Osteocyte (in vitro differentiated cells): Measurements from ENCODE around the gene ENTREP1. TPM values are rescaled to one million over a fixed set of nuclear protein-coding genes. Genes with fewer than 3 reads are reported as not detected.

Experiments
- DNase-seq: peaks from one replicate; pipeline ENCODE4 v3.0.0; 2021; ENCODE audit warnings: mixed read lengths; ENCODE audit not compliant: unreplicated experiment; ENCODE audit errors: extremely low spot score
- H3K27ac Mint-ChIP-seq: one replicate; pipeline ENCODE4 v1.8.0; 2021; ENCODE audit warnings: mild to moderate bottlenecking, mixed read lengths; ENCODE audit not compliant: unreplicated experiment
- H3K27me3 Mint-ChIP-seq: one replicate; pipeline ENCODE4 v1.8.0; 2021; ENCODE audit warnings: mixed read lengths; ENCODE audit not compliant: unreplicated experiment
- H3K36me3 Mint-ChIP-seq: one replicate; pipeline ENCODE4 v1.8.0; 2021; ENCODE audit warnings: mixed read lengths; ENCODE audit not compliant: unreplicated experiment
- H3K4me1 Mint-ChIP-seq: one replicate; pipeline ENCODE4 v1.8.0; 2021; ENCODE audit warnings: mixed read lengths; ENCODE audit not compliant: unreplicated experiment
- H3K4me3 Mint-ChIP-seq: one replicate; pipeline ENCODE4 v1.8.0; 2021; ENCODE audit warnings: mild to moderate bottlenecking, moderate library complexity, mixed read lengths; ENCODE audit not compliant: unreplicated experiment
- H3K9me3 Mint-ChIP-seq: one replicate; pipeline ENCODE4 v1.8.0; 2021; ENCODE audit warnings: mixed read lengths; ENCODE audit not compliant: unreplicated experiment
- CTCF ChIP-seq: fragments of 200-600 bp; sonication (generic); IDR thresholded peaks from 2 replicates; pipeline ENCODE4 v1.5.0; 2021; ENCODE audit warnings: antibody characterized with exemption, mild to moderate bottlenecking, moderate library complexity
- total RNA-seq: library from RNA; stranded (reverse); gene quantifications from 2 replicates; pipeline ENCODE4 v1.2.1, GENCODE V29; 2021

Gene ENTREP1
- total RNA-seq, 1 donor from 2014 or later, result 0.24 TPM

- no peak overlapping the region for H3K27ac Mint-ChIP-seq
- H3K4me3 Mint-ChIP-seq, result no peak overlapping the region
- no peak for TF ChIP-seq CTCF
- peaks cover 70% of the 10 kb centered on the region for H3K27me3 Mint-ChIP-seq
- no peaks in the 10 kb centered on the region for H3K36me3 Mint-ChIP-seq
- peaks cover 9% of the 10 kb centered on the region for H3K9me3 Mint-ChIP-seq
- DNase-seq, result no peak
- H3K4me1 Mint-ChIP-seq, result no peaks in the 10 kb centered on the region
These were observed 42.0 kb upstream of the ENTREP1 start for GRCh38 chr9:69283003-69283402.

- Mint-ChIP-seq H3K4me1 (no peaks in the 10 kb centered on the region), H3K27me3 (peaks cover 65% of the 10 kb centered on the region), H3K9me3 (no peaks in the 10 kb centered on the region), H3K27ac (no peak overlapping the region), H3K36me3 (no peaks in the 10 kb centered on the region), H3K4me3 (no peak overlapping the region)
- TF ChIP-seq CTCF, result no peak
- no peak for DNase-seq
These were observed 32.9 kb upstream of the ENTREP1 start for GRCh38 chr9:69292078-69292477.

- DNase-seq, result no peak
- no peak for TF ChIP-seq CTCF
- no peaks in the 10 kb centered on the region for H3K36me3 Mint-ChIP-seq
These were observed 31.9 kb upstream of the ENTREP1 start for GRCh38 chr9:69293156-69293555.

GRCh38 chr9:69295872-69296552 is 29.0 kb upstream of the ENTREP1 start:
- H3K4me3 Mint-ChIP-seq, result no peak overlapping the region
- TF ChIP-seq CTCF, result no peak
- no peak overlapping the region for H3K27ac Mint-ChIP-seq
- H3K27me3 Mint-ChIP-seq, result peaks cover 66% of the 10 kb centered on the region
- no peaks in the 10 kb centered on the region for H3K36me3 Mint-ChIP-seq
- no peaks in the 10 kb centered on the region for H3K9me3 Mint-ChIP-seq
- DNase-seq, result no peak
- peaks cover 4% of the 10 kb centered on the region for H3K4me1 Mint-ChIP-seq

More at GRCh38 chr9:69293156-69293555, 31.9 kb upstream of the ENTREP1 start:
- H3K4me1 Mint-ChIP-seq, result no peaks in the 10 kb centered on the region
- peaks cover 67% of the 10 kb centered on the region for H3K27me3 Mint-ChIP-seq
- H3K4me3 Mint-ChIP-seq, result no peak overlapping the region
- H3K9me3 Mint-ChIP-seq, result no peaks in the 10 kb centered on the region
- H3K27ac Mint-ChIP-seq, result no peak overlapping the region

- no peak overlapping the region for H3K27ac Mint-ChIP-seq
These were observed 27.6 kb upstream of the ENTREP1 start for GRCh38 chr9:69297300-69297980.

More at GRCh38 chr9:69297300-69297980, 27.6 kb upstream of the ENTREP1 start:
- Mint-ChIP-seq H3K4me1 (peaks cover 4% of the 10 kb centered on the region), H3K9me3 (no peaks in the 10 kb centered on the region), H3K36me3 (no peaks in the 10 kb centered on the region), H3K27me3 (peaks cover 65% of the 10 kb centered on the region), H3K4me3 (no peak overlapping the region)
- no peak for DNase-seq
- TF ChIP-seq CTCF, result no peak
